ENCODE measurements around the gene CYB5R3.
A peak's percentile ranks its signal among the peaks of the same experiment; 100 is the strongest.
"Not testable (repeated sequence)": the region's sequence is repeated elsewhere in the genome, so short reads cannot be mapped to it uniquely, and the experiment has no call there.

The CYB5R3 gene

GRCh38 chr22:42670046-42670445 is 20.9 kb upstream of the CYB5R3 start:
- TF ChIP-seq CTCF (conservative IDR thresholded peaks at IDR 0.05; ENCODE audit: control insufficient read depth, insufficient read depth, low read depth, low read length) = no peak
- no peak for DNase-seq (ENCODE audit: low read depth)
- H3K4me3 ChIP-seq (ENCODE audit: control insufficient read depth, low read depth, low read length) = no peak overlapping the region

GRCh38 chr22:42666393-42666792 is 17.2 kb upstream of the CYB5R3 start:
- not testable (repeated sequence) for H3K4me3 ChIP-seq (ENCODE audit: control insufficient read depth, low read depth, low read length); DNase-seq (ENCODE audit: low read depth)

- TF ChIP-seq CTCF (conservative IDR thresholded peaks at IDR 0.05; ENCODE audit: control insufficient read depth, insufficient read depth, low read depth, low read length) = no peak
- no peak for DNase-seq (ENCODE audit: low read depth)
- H3K4me3 ChIP-seq (ENCODE audit: control insufficient read depth, low read depth, low read length) = no peak overlapping the region
These were observed 16.0 kb upstream of the CYB5R3 start for GRCh38 chr22:42664976-42665831.

- H3K4me3 ChIP-seq (ENCODE audit: control insufficient read depth, low read depth, low read length) = peak overlapping the region; percentile 59
- peak; percentile 61 for DNase-seq (ENCODE audit: low read depth)
- TF ChIP-seq CTCF (conservative IDR thresholded peaks at IDR 0.05; ENCODE audit: control insufficient read depth, insufficient read depth, low read depth, low read length) = peak; percentile 64
These were observed 13.0 kb upstream of the CYB5R3 start for GRCh38 chr22:42661985-42662831.

GRCh38 chr22:42656578-42656977 is 7.4 kb upstream of the CYB5R3 start:
- DNase-seq (ENCODE audit: low read depth) = no peak
- no peak overlapping the region for H3K4me3 ChIP-seq (ENCODE audit: control insufficient read depth, low read depth, low read length)
- TF ChIP-seq CTCF (conservative IDR thresholded peaks at IDR 0.05; ENCODE audit: control insufficient read depth, insufficient read depth, low read depth, low read length) = no peak

GRCh38 chr22:42655693-42656092 is 6.5 kb upstream of the CYB5R3 start:
- DNase-seq (ENCODE audit: low read depth) = no peak
- H3K4me3 ChIP-seq (ENCODE audit: control insufficient read depth, low read depth, low read length) = no peak overlapping the region
- TF ChIP-seq CTCF (conservative IDR thresholded peaks at IDR 0.05; ENCODE audit: control insufficient read depth, insufficient read depth, low read depth, low read length) = no peak
